Type B pancreatic cell (in vitro differentiated cells): ENCODE data around the gene SNX13. TPM values are rescaled to one million over a fixed set of nuclear protein-coding genes. Genes with fewer than 3 reads are reported as not detected.

ENCODE experiments used
- DNase-seq: peaks from one replicate; pipeline ENCODE4 v3.0.0; 2021; ENCODE audit warnings: mixed read lengths; ENCODE audit not compliant: unreplicated experiment; ENCODE audit errors: extremely low spot score
- H3K27ac Mint-ChIP-seq: 2 replicates; pipeline ENCODE4 v1.8.0; 2021; ENCODE audit warnings: mild to moderate bottlenecking, mixed read lengths
- H3K27me3 Mint-ChIP-seq: 2 replicates; pipeline ENCODE4 v1.8.0; 2021; ENCODE audit warnings: mixed read lengths
- H3K36me3 Mint-ChIP-seq: 2 replicates; pipeline ENCODE4 v1.8.0; 2021; ENCODE audit warnings: mixed read lengths
- H3K4me1 Mint-ChIP-seq: one replicate; pipeline ENCODE4 v1.8.0; 2021; ENCODE audit warnings: mixed read lengths; ENCODE audit not compliant: unreplicated experiment
- H3K4me3 Mint-ChIP-seq: 2 replicates; pipeline ENCODE4 v1.8.0; 2021; ENCODE audit warnings: mild to moderate bottlenecking, mixed read lengths
- H3K9me3 Mint-ChIP-seq: 2 replicates; pipeline ENCODE4 v1.8.0; 2021; ENCODE audit warnings: mixed read lengths
- total RNA-seq: library from RNA; stranded (reverse); gene quantifications from 2 replicates; pipeline ENCODE4 v1.2.1, GENCODE V29; 2021; ENCODE audit warnings: low replicate concordance
- TF ChIP-seq, protein P1 (sequence below): fragments of 200-600 bp; sonication (generic); conservative IDR thresholded peaks from 2 replicates; pipeline ENCODE4 v1.5.0; 2021; ENCODE audit warnings: antibody characterized with exemption, mild to moderate bottlenecking

SNX13 gene
- total RNA-seq, 1 donor from 2014 or later: 48.9 TPM

DNA sequence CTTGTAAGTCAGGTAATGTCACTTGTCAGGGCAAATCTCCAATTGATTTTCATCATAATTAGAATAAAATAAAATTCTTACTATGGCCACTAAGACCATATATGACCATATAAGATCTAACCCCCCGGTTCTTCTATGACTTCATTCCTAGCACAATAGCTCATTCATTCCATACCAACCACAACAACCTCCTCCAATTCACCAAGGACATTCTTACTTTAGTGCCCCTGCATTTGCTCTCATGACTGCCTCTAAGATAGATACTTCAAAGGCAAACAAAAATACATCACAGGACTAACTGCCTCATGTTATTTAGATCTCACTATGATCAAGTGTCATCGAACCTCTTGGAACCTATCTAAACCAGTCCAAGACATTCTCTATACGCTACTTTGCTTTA, 90.8 kb downstream of the SNX13 start:
- Mint-ChIP-seq H3K9me3 (peaks cover 7% of the 10 kb centered on the region), H3K4me1 (no peaks in the 10 kb centered on the region), H3K27me3 (no peaks in the 10 kb centered on the region), H3K4me3 (no peak overlapping the region), H3K27ac (no peak overlapping the region), H3K36me3 (peaks cover 51% of the 10 kb centered on the region)
- TF ChIP-seq, protein P1, sequence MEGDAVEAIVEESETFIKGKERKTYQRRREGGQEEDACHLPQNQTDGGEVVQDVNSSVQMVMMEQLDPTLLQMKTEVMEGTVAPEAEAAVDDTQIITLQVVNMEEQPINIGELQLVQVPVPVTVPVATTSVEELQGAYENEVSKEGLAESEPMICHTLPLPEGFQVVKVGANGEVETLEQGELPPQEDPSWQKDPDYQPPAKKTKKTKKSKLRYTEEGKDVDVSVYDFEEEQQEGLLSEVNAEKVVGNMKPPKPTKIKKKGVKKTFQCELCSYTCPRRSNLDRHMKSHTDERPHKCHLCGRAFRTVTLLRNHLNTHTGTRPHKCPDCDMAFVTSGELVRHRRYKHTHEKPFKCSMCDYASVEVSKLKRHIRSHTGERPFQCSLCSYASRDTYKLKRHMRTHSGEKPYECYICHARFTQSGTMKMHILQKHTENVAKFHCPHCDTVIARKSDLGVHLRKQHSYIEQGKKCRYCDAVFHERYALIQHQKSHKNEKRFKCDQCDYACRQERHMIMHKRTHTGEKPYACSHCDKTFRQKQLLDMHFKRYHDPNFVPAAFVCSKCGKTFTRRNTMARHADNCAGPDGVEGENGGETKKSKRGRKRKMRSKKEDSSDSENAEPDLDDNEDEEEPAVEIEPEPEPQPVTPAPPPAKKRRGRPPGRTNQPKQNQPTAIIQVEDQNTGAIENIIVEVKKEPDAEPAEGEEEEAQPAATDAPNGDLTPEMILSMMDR: no peak
- no peak for DNase-seq

DNA sequence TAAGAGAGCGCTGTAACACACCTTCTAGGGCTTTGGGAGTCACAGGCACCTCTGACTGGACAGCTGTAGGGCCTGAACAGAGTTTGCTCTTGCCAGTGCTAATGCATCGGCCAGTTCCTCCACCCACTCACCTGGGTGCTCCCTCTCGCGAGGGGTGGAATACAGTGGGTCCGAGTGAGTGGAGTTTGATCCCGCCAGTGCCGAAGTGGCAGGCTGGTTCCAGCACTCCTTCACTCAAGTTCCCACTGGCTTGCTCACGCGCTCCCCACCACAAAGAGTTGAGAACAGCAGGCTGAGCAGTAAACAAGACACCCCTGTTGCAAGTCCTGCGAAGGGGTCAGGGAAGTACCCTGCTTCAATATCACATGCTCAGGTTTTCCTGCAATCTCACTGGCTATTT, 91.8 kb downstream of the SNX13 start:
- TF ChIP-seq, protein P1: no peak
- Mint-ChIP-seq H3K4me3 (no peak overlapping the region), H3K36me3 (peaks cover 55% of the 10 kb centered on the region), H3K4me1 (no peaks in the 10 kb centered on the region), H3K9me3 (peaks cover 7% of the 10 kb centered on the region), H3K27me3 (no peaks in the 10 kb centered on the region), H3K27ac (no peak overlapping the region)
- no peak for DNase-seq

DNA sequence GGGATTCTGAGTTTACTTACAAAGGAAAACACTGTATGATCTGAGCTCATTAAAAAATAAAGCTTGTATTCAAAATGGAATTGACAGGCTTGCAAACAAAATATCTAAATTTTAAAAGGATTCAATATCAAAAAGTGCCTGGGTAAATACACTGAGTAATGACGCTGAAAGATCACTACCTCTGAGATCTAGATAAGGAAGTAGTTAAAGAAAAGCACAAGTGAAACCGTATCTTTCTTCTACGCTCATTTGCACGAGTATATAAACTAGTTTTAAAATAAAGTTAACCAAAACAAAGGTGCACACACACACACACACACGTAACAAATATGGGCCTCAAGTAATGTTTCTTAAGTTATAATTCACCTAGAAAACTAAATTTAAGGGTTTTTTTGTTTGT, 93.4 kb downstream of the SNX13 start:
- Mint-ChIP-seq H3K4me3 (no peak overlapping the region), H3K27ac (no peak overlapping the region), H3K9me3 (peaks cover 7% of the 10 kb centered on the region), H3K36me3 (peaks cover 46% of the 10 kb centered on the region), H3K4me1 (no peaks in the 10 kb centered on the region), H3K27me3 (no peaks in the 10 kb centered on the region)
- TF ChIP-seq, protein P1: no peak
- DNase-seq: no peak

DNA sequence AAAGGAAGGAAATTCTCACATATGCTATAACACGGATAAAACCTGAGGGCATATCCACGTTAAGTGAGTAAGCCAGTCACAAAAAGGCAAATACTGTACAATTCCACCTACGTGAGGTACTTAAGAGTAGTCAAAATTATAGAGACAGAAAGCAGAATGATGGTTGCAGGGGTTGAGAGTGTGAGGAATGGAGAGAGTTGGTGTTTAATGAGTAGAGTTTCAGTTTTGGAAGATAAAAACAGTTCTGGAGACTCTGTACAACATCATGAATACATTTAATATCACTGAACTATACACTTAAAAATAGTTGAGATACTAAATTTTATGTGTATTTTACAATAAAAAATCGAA, 95.1 kb downstream of the SNX13 start:
- Mint-ChIP-seq H3K9me3 (no peaks in the 10 kb centered on the region), H3K36me3 (peaks cover 39% of the 10 kb centered on the region), H3K4me3 (no peak overlapping the region), H3K4me1 (no peaks in the 10 kb centered on the region), H3K27me3 (no peaks in the 10 kb centered on the region), H3K27ac (no peak overlapping the region)
- TF ChIP-seq, protein P1: no peak
- DNase-seq: no peak

DNA sequence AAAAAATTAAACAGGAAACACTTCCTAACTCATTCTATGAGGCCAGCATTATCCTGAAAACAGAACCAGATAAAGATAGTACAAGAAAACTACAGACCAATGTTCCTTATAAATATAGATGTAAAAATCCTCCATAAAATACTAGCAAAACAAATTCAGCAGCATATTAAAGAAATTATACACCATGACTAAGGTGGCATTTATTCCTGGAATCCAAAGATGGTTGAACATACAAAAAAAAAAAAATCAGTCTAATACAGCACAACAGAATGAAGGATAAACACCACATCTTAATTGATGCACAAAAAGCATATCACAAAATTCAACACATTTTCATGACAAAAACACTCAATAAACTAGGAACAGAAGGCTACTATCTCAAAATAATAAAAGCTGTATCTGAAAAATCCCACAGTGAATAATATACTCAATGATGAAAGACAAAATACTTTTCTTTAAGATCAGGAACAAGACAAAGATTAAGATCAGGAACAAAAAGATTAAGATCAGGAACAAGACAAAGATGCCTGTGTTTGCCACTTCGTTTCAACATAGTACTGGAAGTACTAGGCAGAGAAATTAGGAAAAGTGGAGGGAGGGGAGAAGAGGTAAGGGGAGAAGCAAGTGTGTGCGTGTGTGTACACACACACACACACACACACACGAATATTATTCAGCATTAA, 95.6 kb downstream of the SNX13 start:
- no peaks in the 10 kb centered on the region for H3K9me3 Mint-ChIP-seq
- H3K27ac Mint-ChIP-seq: no peak overlapping the region
- H3K27me3 Mint-ChIP-seq: no peaks in the 10 kb centered on the region
- no peaks in the 10 kb centered on the region for H3K4me1 Mint-ChIP-seq
- no peak for DNase-seq
- peaks cover 37% of the 10 kb centered on the region for H3K36me3 Mint-ChIP-seq
- H3K4me3 Mint-ChIP-seq: no peak overlapping the region
- TF ChIP-seq, protein P1: no peak

DNA sequence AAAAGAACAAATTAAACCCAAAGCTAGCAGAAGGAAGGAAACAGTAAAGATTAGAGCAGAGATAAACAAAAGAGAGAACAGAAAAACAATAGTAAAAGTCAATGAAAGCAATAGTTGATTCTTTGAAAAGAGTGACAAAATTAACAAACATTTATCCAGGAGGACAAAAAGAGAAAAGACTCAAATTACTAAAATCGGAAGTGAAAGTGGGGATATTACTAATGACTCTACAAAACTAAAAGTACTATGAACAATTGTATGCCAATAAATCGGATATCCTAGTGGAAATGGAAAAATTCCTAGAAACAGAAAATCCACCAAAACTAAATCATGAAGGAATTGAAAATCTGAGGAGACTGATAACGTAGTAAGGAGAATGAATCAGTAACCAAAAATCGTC, 96.3 kb downstream of the SNX13 start:
- Mint-ChIP-seq H3K27me3 (no peaks in the 10 kb centered on the region), H3K4me1 (no peaks in the 10 kb centered on the region), H3K4me3 (no peak overlapping the region), H3K36me3 (peaks cover 35% of the 10 kb centered on the region), H3K27ac (no peak overlapping the region), H3K9me3 (no peaks in the 10 kb centered on the region)
- TF ChIP-seq, protein P1: no peak
- DNase-seq: no peak
